Rectal smooth muscle tissue (tissue), 1 donor: Measurements from ENCODE around the gene LPCAT1.
"Not testable (repeated sequence)": the region's sequence is repeated elsewhere in the genome, so short reads cannot be mapped to it uniquely, and the experiment has no call there.

ENCODE experiments used
- H3K27ac ChIP-seq: one replicate; pipeline ENCODE4 v1.7.0; 2013; ENCODE audit warnings: low read depth, low read length, inconsistent platforms
- H3K27me3 ChIP-seq: one replicate; pipeline ENCODE4 v1.7.0; 2013; ENCODE audit warnings: low read length; ENCODE audit not compliant: control insufficient read depth, insufficient read depth
- H3K36me3 ChIP-seq: one replicate; pipeline ENCODE4 v1.7.0; 2013; ENCODE audit warnings: low read length; ENCODE audit not compliant: control insufficient read depth, insufficient read depth
- H3K4me1 ChIP-seq: one replicate; pipeline ENCODE4 v1.7.0; 2013; ENCODE audit warnings: low read length; ENCODE audit not compliant: control insufficient read depth, insufficient read depth
- H3K4me3 ChIP-seq: one replicate; pipeline ENCODE4 v1.7.0; 2013; ENCODE audit warnings: low read length
- H3K9ac ChIP-seq: one replicate; pipeline ENCODE4 v1.7.0; 2013; ENCODE audit warnings: low read length

LPCAT1 gene

DNA sequence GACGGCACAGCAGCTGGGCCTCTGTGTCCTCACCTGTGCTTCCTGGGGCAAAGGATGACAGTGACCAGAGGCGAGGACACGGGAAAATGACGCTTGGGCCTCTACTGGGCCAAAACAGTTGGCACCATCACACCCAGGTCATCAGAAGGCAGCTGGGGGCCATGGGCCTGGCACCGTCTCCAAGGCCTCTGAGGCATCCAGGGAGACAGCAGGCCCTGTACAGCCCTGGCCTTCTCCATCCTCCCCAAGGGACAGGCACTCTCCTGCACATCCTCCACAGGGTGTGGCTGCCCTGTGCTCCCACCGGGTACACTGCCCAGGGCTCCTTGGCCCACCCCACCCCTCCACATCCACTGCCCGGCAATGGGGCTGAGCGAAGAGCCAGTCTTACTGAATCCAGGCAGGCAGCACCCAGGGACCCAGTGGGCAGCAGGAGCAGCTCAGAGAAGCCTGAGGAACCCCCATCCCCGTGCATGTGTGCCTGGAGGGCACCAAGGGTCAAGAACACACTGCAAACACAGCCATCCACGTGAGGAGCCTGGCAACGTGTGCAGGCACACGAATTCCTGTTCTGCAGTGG lies 4.0 kb downstream of the LPCAT1 start:
- no peak overlapping the region for H3K4me3 ChIP-seq

DNA sequence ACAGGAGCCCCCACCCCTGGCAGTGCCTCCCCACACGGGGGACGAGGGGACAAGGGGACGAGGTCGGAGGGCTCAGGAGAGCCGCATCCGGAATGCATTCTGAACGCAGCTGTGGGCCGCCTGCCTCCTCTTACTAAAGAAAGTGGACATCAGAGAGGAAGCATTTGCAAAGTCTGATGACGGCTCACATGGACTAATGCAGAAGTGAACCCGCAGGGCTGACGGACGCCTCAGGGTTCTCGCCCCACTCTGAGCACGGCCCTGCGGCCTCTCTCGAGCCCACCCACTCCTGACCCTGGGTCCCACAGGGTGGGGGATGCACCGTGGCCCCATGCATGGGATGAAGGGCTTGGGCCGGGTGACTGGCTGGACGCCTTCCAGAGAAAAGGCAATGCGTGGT lies 5.9 kb downstream of the LPCAT1 start:
- Histone ChIP-seq H3K9ac (no peak overlapping the region), H3K27me3 (no peaks in the 10 kb centered on the region), H3K4me3 (no peak overlapping the region), H3K36me3 (peaks cover 3% of the 10 kb centered on the region), H3K4me1 (peaks cover 4% of the 10 kb centered on the region), H3K27ac (no peak overlapping the region)

More for the DNA sequence above, 4.0 kb downstream of the LPCAT1 start:
- H3K27ac ChIP-seq = no peak overlapping the region
- no peaks in the 10 kb centered on the region for H3K27me3 ChIP-seq
- H3K4me1 ChIP-seq = peaks cover 7% of the 10 kb centered on the region
- H3K36me3 ChIP-seq = peaks cover 3% of the 10 kb centered on the region
- no peak overlapping the region for H3K9ac ChIP-seq

DNA sequence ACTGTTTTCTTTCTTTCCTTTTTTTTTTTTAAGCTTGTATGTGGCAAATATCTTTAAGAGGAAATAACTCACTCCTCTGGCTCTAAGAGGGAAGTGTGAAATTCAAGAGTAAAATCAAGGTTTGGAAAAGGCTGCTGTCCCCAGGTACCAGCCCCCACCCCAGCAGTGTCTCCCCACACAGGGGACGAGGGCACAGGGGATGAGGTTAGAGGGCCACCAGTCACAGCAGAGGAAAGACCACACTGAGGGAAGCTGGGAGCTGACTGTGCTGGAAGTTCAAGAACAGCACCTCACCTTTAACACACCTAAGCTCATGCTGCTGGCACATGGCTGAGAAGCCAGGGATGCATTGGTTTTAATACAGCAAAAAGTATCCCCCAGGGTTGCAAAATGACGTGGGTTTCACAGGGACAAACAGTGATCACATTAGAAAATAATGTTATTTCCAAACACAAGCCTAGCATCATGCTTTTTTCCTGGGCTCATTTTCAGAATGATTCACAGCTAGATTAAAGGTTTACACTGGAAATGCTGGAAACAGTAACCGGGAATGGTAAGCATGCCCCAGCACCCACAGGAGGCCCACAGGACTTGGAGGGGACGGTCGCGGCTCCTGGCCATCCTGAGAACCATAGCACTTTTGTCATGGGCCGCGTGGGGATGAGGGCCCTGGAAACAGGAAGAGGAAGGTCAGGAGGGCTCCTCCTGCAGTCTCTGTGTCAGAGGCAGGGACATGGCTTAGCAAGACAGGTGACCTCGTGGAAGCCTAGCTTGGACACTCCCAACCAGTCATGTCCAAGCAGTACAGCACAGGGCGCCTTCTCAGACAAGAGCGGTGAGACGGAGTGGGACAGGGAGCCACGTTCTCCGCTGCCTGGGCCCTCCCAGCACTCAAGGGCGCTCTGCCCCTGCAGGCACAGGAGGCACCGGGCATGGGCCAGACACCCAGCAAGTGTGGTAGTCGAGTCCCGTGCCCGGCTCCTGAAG lies 6.9 kb downstream of the LPCAT1 start:
- Histone ChIP-seq H3K4me1 (no peaks in the 10 kb centered on the region), H3K4me3 (no peak overlapping the region), H3K27me3 (no peaks in the 10 kb centered on the region), H3K9ac (no peak overlapping the region), H3K27ac (no peak overlapping the region), H3K36me3 (peaks cover 3% of the 10 kb centered on the region)

GRCh38 chr5:1515921-1516571 lies 7.7 kb downstream of the LPCAT1 start:
- Histone ChIP-seq H3K4me3 (peak overlapping the region; percentile 12), H3K27ac (no peak overlapping the region), H3K36me3 (peaks cover 3% of the 10 kb centered on the region), H3K9ac (no peak overlapping the region), H3K4me1 (no peaks in the 10 kb centered on the region), H3K27me3 (no peaks in the 10 kb centered on the region)

DNA sequence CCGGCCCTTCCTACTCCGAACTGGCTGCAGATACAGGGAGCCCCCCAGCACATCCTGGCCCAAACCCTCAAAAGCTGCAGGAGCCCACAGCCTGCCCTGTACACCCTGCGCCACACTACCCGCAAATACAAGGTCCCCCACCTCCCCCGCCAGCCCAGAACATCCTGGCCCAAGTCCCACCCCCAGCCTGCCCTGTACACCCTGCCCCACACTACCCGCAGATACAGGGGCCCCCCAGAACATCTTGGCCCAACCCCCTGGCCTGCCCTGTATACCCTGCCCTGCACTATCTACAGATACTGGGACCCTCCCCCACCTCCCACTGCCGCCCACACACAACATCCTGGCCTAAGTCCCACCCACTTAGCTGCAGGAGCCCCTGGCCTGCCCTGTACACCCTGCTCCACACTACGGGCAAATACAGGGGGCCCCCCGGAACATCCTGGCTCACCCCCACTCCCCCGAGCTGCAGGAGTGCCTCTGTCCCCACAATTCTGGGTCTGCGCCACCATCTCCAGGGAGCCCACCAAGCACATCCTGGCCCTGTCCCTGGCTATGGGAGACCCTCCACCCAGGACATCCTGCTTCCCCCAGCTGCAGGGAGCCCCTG lies 8.3 kb downstream of the LPCAT1 start:
- no peak overlapping the region for H3K27ac ChIP-seq
- H3K27me3 ChIP-seq = no peaks in the 10 kb centered on the region
- no peak overlapping the region for H3K4me3 ChIP-seq
- H3K9ac ChIP-seq = no peak overlapping the region
- no peaks in the 10 kb centered on the region for H3K4me1 ChIP-seq
- H3K36me3 ChIP-seq = peaks cover 3% of the 10 kb centered on the region

GRCh38 chr5:1514819-1515310 lies 8.9 kb downstream of the LPCAT1 start:
- H3K4me1 ChIP-seq, H3K9ac ChIP-seq, H3K4me3 ChIP-seq, H3K27ac ChIP-seq, H3K36me3 ChIP-seq, H3K27me3 ChIP-seq: not testable (repeated sequence)

DNA sequence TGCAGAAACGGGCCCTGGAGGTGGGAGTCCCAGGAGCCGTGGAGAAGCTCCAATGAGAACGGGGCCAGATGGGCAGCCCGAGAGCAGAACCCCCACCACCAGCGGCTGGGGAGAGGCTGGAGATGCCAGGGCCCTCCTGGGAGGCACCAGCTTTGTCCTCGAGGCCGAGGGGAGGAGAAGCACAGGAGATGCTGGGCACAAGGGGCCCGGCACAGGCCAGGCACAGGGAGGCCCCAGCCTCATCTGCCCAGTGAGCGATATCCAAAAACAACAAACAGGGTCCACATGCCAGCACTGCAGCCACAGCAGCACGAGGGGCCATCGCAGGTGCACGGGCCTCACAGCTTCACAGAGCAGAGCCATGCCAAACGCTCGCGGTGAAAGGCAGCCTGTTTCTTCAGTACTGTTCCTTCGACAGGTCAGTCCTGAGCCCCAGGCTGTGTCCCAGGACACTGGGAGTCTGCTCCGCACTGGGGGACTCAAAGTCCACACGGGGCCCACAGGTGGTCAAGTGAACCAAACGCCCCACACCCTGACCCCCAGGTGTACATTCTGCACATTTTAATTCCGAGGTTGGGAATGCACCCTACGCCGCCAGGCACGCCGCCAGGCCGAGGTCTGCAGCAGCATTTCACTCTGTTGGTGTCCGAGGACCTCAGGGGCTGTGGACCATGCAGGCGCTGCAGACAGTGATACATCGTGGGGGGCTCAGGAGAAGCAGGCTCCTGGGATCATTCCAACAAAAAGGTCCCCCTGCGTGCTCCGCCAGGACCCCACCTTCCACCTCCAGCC lies 9.5 kb downstream of the LPCAT1 start:
- H3K27ac ChIP-seq = no peak overlapping the region
- H3K27me3 ChIP-seq = no peaks in the 10 kb centered on the region
- no peaks in the 10 kb centered on the region for H3K4me1 ChIP-seq
- H3K4me3 ChIP-seq = no peak overlapping the region
- H3K36me3 ChIP-seq = peaks cover 3% of the 10 kb centered on the region
- H3K9ac ChIP-seq = no peak overlapping the region

GRCh38 chr5:1513326-1514026 lies 10.3 kb downstream of the LPCAT1 start:
- Histone ChIP-seq H3K4me3 (no peak overlapping the region), H3K4me1 (no peaks in the 10 kb centered on the region), H3K9ac (no peak overlapping the region), H3K27ac (no peak overlapping the region), H3K36me3 (no peaks in the 10 kb centered on the region), H3K27me3 (no peaks in the 10 kb centered on the region)

GRCh38 chr5:1512541-1513291 lies 11.0 kb downstream of the LPCAT1 start:
- no peak overlapping the region for H3K9ac ChIP-seq
- no peaks in the 10 kb centered on the region for H3K27me3 ChIP-seq
- H3K36me3 ChIP-seq = no peaks in the 10 kb centered on the region
- no peak overlapping the region for H3K4me3 ChIP-seq
- H3K4me1 ChIP-seq = no peaks in the 10 kb centered on the region
- H3K27ac ChIP-seq = no peak overlapping the region

- Histone ChIP-seq H3K4me3 (no peak overlapping the region), H3K9ac (no peak overlapping the region), H3K36me3 (no peaks in the 10 kb centered on the region), H3K4me1 (no peaks in the 10 kb centered on the region), H3K27ac (no peak overlapping the region), H3K27me3 (no peaks in the 10 kb centered on the region)
These were observed 11.9 kb downstream of the LPCAT1 start for GRCh38 chr5:1511651-1512540.
